GM18517 (cell line): ENCODE data around the gene TTYH1.

Experiments used
- ATAC-seq: cut with Tn5 transposase; IDR thresholded peaks from one replicate; pipeline ENCODE4 v1.9.1; 2021; ENCODE audit warnings: mild to moderate bottlenecking, moderate library complexity; ENCODE audit not compliant: unreplicated experiment

Gene TTYH1

DNA sequence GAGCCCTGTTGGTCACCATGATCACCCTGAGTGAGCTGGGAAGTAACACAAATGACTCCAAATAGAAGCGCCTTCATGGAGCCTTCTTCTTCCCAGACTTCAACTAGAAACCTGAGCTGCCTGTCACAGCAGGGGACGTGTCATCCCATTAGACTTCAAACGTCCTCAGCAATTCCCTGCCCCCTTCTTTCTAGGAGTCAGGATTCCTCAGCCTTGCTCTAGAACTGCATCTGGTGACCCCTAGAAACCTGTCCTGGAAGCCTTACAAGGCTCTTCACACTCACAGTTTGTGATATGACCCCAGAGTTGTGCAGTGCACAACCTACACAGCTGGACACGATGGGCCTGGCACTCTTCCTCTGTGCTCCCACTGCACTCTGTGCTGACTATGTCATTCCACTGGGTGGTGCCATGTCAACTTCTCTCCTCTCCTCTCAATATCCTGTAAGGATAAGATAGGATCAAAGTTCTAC lies 23.6 kb upstream of the TTYH1 start:
- ATAC-seq: no peak

DNA sequence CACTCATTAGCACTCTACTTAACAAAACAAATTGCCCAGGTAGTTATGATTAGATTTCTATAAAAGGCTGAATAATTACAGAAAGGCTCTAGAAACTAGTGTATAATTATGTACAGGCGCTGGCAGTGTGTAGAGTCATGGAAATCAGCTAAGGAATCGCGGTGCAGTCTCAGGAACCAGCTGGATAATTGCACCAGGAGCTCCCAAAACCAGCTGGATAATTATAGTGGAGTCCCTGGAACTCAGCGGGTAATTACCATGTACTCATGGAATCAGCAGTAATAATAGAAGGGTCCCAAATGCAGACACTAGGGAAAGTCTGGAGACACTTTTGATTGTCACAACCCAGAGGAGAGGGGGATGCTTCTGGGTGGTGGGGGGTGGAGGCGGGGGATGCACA lies 23.2 kb upstream of the TTYH1 start:
- ATAC-seq: no peak

DNA sequence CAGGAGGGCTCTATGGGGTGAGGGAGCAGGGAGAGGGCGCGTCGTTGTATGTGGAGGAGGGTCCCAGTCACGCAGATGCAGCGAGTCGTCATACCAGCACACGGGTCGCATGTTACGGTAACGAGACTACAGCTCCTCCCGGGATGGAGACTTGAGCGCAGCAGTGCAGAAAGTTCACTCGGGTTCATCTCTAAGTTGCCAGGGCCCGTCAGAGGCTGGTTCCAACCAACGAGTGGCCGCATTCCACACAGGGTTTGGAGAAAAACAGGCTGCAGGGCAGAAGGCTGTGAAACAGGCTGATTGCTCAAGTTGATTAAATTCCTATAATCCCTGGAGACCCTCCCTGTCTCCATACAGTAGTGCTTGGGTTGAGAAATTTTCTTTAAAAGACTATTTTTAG lies 21.9 kb upstream of the TTYH1 start:
- ATAC-seq: no peak

DNA sequence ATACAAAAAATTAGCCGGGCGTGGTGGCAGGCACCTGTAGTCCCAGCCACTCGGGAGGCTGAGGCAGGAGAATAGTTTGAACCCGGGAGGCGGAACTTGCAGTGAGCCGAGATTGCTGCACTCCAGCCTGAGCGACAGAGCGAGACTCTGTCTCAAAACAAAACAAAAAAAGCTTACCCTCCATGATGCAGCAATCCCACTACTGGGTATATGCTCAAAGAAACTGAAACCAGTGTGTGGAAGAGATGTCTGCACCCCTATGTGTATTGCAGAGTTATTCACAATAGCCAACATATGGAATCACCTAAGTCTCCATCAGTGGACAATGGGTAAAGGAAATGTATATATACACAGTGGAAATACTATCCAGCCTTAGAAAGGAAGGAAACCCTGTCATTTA lies 19.6 kb upstream of the TTYH1 start:
- no peak for ATAC-seq

DNA sequence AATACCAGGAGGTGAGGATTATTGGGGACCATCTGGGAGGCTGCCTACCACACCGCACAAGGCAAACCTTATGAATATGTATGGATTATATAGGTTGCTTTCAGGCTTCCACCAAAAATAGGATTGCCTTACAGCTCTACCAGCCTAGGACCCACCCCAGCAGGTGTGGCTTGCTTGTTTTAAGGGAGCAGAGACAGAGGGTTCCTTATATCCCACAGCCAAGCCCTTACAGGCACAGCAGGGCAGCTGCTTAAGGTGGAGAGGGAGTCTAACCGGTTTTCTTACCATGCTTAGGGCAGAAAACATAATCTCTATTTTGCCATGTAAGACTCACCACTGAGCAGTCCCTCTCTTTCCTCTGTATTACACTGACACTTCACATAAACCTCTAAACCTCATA lies 16.1 kb upstream of the TTYH1 start:
- no peak for ATAC-seq

DNA sequence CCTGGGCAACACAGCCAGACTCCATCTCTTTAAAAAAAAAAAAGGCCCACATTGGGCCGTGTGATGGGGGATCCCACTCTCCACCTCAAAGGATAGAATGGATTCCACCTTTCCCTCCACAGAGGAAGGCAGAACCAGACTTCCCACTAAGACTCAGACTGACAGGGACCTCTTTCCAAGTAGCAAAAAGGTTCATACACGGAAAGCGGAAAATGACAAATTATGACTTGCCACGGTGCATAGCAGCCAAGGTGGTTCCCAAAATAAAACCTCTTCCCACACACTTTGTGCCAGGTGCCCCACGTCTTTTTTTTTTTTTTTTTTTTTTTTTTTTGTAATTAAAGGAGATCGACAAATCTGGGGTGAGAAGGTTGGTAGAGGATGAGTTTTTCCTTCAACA lies 14.4 kb upstream of the TTYH1 start:
- no peak for ATAC-seq

DNA sequence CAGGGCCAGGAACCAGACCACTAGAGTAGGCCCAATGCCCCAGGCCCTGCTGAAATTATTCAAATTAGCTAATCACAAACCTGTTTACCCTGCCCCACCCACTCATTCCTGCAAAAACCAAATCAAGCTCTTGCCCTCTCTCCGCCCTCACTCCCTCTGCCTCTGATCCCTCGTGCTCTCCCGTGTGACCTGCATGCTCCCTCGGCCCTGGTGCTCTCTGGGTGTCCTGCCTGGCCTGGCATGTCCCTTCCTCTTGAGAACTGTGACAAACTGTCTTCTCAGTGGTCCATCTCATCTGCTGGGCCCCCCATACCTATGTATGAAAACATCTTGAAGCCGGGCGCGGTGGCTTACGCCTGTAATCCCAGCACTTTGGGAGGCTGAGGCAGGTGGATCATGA lies 12.2 kb upstream of the TTYH1 start:
- ATAC-seq: no peak

DNA sequence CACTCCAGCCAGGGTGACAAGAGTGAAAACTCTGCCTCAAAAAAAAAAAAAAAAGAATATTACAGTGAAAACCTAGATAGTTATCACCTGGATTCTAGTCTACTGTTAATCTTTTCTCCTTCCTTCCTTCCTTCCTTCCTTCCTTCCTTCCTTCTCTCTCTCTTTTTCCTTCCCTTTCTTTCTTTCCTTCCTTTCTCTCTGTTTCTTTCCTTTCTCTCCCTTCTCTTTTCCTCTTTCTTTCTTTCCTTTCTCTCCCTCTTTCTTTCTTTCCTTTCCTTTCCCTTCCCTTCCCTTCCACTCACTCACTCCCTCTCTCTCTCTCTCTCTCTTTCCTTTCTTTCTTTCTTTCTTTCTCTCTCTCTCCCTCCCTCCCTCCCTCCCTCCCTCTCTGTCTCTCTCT lies 9.6 kb upstream of the TTYH1 start:
- no peak for ATAC-seq

DNA sequence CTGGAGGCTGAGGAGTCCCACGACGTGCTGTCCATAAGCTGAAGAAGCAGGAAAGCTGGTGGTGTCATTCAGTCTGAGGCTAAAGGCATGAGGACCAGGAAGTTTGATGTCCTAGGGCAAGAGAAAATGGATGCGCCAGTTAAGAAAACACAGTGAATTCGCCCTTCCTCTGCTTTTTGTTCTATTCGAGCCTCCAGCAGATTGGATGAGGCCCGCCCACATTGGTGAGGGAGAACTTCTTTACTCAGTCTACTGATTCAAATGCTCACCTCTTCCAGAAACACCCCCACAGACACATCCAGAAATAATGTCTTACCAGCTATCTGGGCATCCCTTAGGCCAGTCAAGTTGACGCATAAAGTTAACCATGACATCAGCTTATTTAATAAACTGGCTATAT lies 7.5 kb upstream of the TTYH1 start:
- no peak for ATAC-seq

DNA sequence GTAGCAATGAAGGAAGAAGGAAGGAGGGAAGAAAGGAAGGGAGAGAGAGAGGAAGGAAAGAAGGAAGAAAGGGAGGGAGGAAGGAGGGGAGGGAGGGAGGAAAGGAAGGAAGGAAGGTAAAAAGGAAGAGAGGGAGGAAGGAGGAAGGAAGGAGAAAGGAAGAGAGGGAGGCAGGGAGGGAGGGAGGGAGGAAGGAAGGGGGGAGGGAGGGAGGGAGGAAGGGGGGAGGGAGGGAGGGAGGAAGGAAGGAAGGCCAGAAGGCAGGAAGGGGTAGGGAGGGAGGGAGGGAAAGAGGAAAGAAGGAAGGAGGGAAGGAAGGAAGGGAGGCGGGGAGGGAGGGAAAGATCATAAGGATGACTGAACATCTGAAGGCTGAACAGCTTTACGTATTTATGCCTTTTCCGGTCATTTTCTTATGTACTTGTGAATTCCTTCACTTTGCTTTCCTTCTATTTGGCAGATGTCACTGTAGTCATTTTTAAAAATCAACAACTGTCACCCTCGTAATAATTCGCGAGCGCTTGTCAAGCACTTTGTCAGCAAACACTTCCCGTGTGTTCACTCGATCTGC lies 6.7 kb upstream of the TTYH1 start:
- no peak for ATAC-seq

DNA sequence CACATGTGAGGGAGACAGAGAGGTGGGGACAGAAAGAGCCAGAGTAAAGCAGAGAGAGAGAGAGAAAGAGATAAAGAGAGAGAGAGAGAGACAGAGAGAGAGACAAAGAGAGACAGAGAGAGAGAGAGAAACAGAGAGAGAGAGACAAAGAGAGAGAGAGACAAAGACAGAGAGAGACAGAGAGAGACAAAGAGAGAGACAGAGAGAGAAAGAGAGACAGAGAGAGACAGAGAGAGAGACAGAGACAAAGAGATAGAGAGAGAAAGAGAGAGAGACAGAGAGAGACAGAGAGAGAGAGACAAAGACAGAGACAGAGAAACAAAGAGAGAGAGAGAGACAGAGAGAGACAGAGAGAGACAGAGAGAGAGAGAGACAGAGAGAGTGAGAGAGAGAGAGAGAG lies 4.2 kb upstream of the TTYH1 start:
- ATAC-seq: no peak

DNA sequence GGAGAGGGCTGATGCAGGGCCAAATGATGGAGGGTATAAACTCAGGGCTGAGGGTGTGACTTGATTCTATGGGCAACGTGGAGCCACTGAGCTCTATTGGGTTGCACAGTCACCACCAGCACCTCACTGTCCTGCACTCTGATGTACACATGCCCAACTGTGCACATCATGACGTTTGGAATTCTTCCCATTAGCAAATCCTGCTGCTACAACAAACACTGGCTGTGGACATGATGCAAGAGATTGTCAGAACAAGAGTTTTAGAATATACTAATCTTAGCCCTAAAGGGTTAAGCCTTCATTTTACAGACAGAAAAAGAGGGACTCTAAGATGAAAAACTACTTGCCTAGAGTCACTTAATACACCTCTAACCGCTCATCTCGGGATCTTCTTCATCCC lies 2.4 kb upstream of the TTYH1 start:
- ATAC-seq: no peak

DNA sequence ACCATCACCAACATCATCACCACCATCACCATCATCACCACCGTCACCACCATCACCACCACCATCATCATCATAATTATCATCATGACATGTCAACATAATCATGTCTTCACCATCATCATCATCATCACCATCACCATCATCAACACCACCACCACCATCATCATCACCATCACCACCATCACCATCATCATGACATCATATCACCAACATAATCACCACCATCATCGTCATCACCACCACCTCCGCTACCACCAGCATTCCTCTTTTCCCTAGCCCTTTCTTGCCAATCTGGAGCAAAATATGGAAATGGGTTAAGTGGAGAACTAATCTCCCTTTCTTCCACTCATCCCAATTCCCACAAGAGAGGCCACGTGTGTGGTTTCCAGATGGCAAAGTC lies 1.1 kb upstream of the TTYH1 start:
- ATAC-seq: no peak

DNA sequence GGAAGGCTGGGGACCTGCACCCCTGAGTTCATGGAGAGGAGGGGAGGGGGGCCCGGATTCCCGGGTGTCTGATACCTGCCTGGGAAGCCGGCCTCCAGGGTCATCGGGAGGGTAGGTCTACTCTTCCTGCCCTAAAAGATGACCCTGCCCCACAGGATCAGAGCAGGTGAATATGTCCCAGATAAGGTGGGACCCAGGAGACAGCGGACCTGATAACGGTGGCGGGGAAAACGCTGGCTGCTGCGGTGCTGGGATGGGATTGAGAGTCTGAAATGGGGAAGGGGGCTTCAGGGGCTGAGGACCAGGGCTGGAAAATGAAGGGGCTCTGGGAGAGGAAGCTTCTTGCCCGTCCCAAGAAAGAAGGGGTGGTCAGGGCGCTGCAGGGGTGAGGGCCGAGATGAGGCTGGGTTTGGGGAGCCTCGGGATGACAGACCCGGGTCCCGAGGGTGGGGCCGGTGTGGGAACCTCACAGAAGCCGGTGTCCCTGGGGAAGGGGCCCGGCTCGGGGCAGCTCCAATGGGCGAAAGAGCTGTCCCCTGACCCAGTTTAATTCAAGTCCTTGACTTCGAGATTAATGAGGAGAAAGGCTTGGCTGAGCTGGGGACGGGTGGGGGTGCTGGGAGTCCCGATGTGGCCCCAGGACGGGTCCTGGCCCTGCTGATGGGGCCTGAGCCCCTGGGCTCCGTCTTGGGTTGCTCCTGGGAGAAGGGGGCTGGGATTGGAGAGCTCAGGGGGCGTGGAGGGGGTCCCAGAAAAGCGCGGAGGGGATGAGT lies 823 bp downstream of the TTYH1 start:
- ATAC-seq: no peak

DNA sequence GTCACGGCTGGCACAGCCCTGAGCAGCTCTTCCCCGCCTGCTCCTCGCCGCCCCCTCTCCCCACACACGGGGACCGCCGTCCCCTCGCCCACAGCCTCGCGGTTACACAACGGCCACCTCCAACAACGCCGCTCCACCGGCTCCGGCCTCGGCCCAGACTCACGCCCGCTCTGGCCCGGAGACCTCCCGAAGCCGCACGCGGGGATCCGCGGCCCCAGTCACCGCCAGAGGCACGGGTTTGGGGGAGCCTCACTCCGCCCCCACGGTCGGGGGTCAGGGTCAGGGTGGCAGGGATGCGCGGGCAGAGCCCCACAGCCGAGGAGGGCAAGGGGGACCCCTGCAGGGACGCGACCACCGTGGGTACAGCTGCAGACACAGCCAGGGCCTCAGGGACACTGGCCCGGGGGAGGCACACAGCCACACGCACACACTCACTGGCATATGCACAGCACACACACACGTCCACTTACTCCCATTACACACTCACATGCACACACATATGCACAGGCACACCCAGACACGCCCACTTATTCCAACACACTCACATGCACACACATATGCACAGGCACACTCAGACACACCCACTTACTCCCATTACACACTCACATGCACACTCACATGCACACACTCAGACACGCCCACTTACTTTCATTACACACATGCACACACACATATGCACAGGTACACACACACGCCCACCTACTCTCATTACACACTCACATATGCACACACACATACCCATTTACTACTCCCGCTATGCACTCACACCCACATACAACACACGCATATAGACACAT lies 1.6 kb downstream of the TTYH1 start:
- ATAC-seq: no peak

DNA sequence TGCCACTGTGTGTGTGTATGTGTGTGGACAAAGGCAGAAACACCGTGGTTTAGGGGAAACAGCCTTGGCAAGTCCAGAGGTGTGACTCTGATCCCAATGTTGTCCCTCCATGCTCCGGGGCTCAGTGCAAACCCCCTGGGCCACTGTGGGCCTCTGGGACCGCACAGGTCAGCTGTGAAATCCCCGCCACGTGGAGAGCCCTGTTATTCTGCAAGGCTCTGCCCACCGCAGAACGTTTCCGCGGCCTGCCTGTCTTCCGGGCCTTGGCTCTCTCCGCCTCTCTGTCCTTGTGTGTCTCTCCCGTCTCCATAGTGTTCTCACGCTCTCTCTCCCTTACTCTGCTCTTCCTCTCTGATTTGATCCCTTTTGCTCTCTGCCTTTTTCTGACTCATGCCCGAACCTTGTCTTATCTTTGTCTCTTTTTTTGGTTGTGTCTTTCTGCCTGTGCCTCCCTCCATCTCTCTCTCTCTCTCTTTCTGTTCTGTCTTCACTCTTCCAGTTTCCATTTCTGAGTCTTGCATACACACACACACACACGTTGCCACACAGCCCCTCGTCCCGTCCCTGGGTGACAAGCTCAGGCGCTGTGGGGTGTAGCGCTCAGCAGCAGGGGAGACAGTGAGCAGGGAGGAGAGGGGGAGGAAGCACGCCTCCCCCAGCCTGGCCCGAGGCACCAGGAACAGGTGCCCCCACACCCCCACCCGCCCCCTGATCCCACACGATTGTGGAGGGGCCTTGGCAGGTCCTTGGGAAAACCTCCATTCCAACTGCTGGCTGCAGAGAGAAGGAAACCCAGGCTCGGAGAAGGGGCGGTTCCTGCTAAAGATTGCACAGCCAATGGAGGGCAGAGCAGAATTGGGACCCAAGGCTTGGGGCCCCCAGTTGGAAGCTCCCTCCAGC lies 3.0 kb downstream of the TTYH1 start:
- no peak for ATAC-seq

DNA sequence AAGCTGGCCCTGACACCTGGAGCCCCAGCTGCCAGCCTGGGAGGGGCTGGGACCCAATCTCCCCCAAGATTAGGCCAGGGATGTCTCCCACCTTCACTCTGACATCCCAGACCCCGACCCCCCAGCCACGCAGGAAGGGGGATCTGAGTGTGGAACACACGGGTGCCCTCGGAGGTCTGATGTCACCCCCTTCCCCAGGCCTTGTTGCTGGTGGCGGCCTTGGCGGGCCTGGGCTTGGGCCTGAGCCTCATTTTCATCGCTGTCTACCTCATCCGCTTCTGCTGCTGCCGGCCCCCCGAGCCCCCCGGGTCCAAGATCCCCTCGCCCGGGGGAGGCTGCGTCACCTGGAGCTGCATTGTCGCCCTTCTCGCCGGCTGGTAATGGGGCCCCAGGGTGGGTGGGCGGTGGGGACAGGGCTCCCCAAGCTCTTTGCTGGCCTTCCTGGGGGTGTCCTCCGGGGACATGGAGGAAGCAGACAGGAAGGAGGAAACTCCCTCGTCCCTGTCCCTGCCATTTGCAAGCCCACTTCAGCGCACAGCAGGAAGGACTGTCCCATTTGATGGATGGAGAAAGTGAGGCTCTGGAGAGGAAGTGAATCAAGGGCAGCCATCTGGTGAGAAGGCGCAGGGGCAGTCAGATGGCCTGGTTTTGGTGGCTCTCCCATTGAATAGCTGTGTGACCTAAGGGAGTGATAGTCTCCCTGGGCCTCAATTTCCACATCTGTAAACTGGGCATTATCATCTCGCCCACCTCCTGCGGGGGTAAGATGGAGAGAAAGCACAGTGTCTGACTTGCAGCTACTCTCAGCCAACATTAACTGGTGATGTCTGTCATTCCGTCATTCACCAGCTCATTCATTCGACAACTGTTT lies 3.9 kb downstream of the TTYH1 start:
- ATAC-seq: no peak

DNA sequence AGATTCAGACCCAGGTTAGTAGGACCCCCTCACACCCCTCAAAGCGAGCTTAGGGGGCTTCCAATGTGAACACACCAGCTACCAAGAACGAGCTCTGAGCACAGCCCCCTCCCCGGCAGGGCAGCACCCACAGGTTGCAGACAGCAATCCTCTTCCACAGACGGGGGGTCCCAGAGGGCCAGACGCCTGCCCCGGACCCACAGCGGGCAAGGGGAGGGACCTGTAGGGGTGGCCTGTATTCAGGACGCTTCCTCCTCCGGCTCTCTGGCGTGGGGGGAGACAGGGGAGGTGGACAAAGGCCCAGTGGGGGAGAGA lies 4.8 kb downstream of the TTYH1 start:
- ATAC-seq: no peak

DNA sequence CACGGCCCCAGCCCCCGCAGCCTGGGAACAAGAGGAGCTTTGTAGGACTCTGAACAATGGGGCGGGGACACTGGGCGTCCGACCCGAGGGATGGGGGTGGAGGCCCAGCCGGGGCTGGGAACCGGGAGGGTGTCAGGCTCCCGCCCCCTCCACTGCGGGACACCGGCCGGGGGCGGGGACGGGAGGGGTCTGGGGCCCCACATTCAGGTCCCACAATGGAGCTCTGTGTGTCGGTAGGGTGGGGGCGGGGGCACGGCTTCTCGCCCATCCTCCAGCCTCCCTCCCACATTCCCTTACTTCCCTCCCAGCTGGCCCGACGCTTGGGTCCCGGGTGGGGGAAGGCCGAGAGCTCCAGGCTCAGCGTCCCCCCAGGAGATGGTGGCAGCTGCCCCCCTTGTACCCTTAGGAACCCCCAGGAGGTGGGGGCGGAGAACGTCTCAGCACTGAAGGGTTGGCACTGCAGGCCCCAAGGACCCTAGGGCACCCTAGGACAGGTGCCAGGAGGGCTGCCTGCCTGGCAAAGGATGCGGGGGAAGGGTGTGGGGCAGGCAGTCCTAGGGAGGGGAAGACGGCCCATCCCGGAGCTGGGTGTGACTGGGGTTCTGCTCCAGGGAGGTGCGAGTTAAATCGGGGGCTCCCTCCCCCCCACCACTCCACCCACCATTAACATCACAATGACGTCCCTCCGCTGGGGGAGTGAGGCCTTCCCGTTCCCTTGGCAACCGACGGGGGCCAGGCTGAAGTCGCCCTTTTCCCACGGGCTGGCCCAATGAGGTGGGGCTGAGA lies 5.3 kb downstream of the TTYH1 start:
- ATAC-seq: no peak

DNA sequence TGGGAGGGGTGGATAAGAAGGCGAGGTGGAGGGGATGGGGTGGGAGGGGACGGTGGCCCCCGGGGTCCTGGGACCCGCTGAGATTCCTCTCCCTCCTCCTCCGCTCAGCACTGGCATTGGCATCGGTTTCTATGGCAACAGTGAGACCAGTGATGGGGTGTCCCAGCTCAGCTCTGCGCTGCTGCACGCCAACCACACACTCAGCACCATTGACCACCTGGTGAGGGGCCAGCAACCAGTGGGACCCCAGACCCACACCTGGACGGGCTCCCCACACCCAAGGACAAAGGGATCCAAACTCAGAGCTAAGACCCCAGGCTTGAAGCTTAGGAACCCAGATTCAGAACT lies 5.9 kb downstream of the TTYH1 start:
- ATAC-seq: no peak
